ENCODE results near the gene CMSS1.
"Not testable (repeated sequence)": the region's sequence is repeated elsewhere in the genome, so short reads cannot be mapped to it uniquely, and the experiment has no call there.

The CMSS1 gene

GRCh38 chr3:99818818-99819217 is 1.2 kb downstream of the CMSS1 start:
- DNase-seq (ENCODE audit: low read depth), result no peak

- no peak for DNase-seq (ENCODE audit: low read depth)
Observed at GRCh38 chr3:99823723-99824711, 6.4 kb downstream of the CMSS1 start.

DNA sequence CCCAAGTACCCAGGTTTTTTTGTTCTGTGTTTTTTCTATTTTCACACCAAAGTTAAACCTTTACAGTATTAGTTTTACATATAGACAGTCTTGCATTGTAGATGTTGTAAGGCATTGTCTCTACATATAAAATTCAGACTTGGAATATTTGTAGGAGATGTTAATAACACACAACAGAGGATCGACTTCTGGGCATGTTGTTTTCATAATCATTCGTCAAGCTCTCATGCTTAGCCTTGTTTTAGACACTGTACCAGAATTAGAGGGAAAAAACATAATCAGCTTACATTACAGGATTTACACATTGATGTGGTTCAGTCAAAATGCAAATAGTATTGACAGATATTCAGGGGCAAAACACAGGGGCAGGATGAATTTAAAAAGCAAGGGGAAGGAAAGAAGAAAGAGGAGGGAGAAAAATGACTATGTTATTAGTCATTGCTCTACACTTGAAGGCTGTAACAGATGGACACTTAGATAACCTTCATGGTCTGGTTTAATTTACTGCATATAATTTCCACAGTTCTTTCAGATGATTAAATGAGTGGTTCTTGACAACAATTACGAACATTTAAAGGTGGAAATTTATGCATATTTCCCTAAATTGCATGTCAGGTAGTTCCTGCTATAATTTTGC is 7.5 kb downstream of the CMSS1 start:
- no peak for DNase-seq (ENCODE audit: low read depth)

GRCh38 chr3:99829844-99830243 is 12.2 kb downstream of the CMSS1 start:
- no peak for DNase-seq (ENCODE audit: low read depth)

GRCh38 chr3:99833617-99834205 is 16.0 kb downstream of the CMSS1 start:
- DNase-seq (ENCODE audit: low read depth), result no peak

GRCh38 chr3:99834211-99834957 is 16.7 kb downstream of the CMSS1 start:
- DNase-seq (ENCODE audit: low read depth), result no peak

- no peak for DNase-seq (ENCODE audit: low read depth)
Observed at GRCh38 chr3:99836681-99837080, 19.0 kb downstream of the CMSS1 start.

GRCh38 chr3:99837715-99838114 is 20.1 kb downstream of the CMSS1 start:
- no peak for DNase-seq (ENCODE audit: low read depth)

DNA sequence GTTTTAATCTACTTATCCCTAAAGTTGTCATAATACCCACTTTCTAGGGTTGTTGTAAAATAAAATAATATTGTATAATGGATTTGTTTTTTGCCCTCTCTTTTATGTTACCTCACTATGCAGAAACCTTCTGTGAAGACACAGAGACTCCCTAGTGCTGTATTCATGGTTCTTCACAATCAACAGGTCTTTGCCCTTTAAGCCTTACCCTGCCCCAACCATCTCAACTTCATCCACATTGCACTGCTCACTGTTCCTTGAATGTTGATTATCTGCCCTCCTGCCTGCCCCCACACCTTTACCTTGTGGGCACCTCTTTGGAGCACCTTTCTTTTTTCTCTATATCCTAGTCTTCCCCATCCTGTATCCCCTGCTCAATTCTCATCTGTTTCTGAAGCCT is 21.1 kb downstream of the CMSS1 start:
- no peak for DNase-seq (ENCODE audit: low read depth)

DNA sequence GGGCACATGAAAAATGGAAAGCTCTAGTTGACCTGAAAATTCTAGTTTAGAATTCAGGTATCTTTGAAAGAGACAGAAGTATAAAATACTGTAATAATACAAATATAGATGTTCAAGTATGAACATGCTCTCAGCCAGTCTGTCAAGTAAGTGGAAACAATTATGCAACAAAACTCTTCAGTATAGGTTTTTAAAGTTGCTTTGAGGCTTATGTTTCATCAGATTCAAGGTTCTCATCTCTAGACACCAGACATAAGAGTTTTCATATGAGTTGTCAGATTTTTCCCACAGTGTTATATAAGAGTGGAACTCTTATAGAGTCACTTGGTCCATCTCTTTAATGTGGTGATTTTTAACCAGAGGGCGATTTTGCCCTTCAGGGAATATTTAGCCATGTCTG is 22.0 kb downstream of the CMSS1 start:
- DNase-seq (ENCODE audit: low read depth), result no peak

DNA sequence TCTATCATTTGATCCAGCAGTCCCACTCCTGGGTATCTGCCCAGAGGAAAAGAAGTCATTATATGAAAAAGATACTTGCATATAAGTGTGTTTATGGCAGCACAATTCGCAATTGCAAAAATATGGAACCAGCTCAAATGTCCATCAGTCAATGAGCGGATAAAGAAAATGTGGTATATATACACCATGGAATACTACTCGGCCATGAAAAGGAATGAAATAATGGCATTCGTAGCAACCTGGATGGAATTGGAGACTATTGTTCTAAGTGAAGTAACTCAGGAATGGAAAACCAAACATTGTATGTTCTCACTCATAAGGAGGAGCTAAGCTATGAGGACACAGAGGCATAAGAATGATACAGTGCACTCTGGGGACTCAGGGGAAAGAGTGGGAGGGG is 24.3 kb downstream of the CMSS1 start:
- DNase-seq (ENCODE audit: low read depth), result not testable (repeated sequence)

GRCh38 chr3:99842826-99843589 is 25.3 kb downstream of the CMSS1 start:
- no peak for DNase-seq (ENCODE audit: low read depth)

DNA sequence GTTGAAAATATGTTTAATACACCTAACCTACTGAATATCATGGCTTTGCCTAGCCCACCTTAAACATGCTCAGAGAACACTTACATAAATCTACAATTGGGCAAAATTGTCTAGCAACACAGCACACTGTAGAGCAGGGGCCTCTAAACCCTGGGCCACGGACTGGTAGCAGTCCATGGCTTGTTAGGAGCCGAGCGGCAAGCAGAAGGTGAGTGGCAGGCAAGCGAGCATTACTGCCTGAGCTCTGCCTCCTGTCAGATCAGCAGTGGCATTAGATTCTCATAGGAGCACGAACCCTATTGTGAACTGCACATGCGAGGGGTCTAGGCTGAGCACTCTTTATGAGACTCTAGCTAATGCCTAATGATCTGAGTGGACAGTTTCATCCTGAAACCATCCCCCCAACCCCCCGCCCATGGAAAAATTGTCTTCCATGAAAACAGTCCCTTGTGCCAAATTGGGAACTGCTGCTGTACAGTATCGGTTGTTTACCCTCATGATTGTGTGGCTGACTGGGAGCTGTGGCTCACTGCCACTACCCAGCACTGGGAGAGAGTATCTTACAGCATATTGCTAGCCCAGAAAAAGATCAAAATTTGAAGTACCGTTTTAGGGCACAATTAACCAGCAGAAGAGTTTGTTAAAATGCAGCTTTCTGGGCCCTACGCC is 26.1 kb downstream of the CMSS1 start:
- no peak for DNase-seq (ENCODE audit: low read depth)

GRCh38 chr3:99845331-99845730 is 27.7 kb downstream of the CMSS1 start:
- no peak for DNase-seq (ENCODE audit: low read depth)

DNA sequence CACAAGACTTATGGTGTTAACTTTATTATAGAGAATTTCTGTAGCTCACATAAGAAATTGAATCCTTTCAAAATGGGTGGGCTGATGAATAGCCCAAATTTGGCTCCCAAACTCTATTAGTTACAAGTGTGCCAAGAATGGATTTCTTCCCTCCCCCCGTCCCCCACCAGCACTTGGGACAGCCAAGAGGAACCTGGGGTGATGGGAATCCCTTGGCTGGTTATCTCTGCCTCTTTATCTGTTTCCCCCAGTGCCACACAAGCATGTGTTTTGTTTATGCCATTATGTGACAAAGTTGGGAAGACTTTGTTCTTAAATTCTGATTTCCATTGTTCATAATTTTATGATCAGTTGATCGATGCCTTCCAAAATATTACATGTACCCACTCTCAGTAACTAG is 28.3 kb downstream of the CMSS1 start:
- DNase-seq (ENCODE audit: low read depth), result no peak

DNA sequence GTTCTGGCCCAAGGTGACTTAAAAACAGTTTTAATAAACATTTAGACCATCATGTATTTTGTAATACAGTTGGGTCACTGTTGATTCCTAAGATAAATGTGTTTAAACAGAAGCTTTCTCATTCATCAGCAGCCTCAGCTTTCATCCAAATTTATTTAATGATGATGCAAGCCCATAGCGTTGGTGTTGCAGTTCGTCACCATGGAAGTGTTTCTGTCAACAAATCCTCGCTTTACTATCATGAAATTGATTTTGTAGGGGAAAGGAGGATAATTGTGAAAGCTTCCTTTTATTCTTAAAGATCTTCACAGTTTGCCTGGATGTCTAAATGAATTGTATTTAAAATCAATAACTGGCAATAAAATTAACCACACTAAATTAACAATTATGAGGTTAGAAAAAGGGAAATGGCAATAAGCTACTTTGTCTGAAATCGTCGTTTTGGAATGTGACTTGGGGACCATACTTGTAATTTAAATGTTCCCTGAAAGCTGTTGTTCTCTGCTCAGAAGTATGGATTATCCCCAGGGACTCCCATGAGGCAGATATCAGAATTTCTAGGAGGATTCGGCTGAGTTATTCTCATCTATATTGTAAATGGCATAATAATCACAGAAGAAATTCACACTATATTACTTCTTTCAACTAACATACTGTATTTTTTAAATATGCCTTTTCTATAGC is 29.0 kb downstream of the CMSS1 start:
- no peak for DNase-seq (ENCODE audit: low read depth)

DNA sequence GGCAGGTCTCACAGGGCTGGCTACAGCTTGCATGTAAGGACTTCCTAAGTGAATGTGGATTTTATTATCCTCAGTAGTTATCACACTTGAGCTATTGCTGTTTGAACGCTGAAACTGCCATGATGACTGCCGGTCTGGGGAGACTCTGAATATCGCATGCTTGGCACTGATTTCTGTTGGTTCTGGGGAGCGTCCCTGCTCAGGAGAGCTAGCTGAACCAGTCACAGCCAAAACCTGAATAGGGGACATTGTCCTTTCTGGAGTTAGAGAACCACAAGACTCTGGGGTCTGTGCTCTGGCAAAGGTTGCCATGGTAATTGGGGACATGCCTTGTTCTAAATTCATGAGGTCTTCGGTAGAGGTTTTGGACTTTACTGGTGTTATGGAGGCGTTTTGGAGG is 30.8 kb downstream of the CMSS1 start:
- no peak for DNase-seq (ENCODE audit: low read depth)

- DNase-seq (ENCODE audit: low read depth), result no peak
Observed at GRCh38 chr3:99850608-99851007, 32.9 kb downstream of the CMSS1 start.

- no peak for DNase-seq (ENCODE audit: low read depth)
Observed at GRCh38 chr3:99851955-99852354, 34.3 kb downstream of the CMSS1 start.

DNA sequence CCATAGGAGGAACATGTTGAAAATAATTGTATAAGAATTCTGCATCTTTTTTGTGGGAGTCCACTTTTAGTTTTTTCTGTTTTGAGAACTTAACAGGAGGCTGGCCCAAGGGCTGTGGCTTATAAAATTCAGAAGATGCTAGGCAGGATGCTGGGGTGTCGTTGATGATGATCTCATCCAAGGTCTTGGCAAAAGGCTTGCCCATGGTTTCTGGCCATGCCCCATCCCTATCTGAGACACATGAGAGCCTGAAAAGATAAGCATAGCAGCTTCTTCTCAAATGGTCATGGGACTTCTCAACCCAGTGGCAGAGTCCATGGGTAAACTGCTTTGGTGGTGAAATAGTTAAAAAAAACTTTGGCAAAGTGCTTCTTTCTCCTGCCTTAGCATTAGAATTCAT is 35.2 kb downstream of the CMSS1 start:
- DNase-seq (ENCODE audit: low read depth), result no peak
